Measurements from ENCODE around the gene PRKN.

Gene PRKN

GRCh38 chr6:161961796-161962195 lies 765.8 kb downstream of the PRKN start:
- H3K9ac ChIP-seq (ENCODE audit: low read depth, low read length), result no peak overlapping the region
- no peaks in the 10 kb centered on the region for H4K20me1 ChIP-seq (ENCODE audit: insufficient read depth, low read length)
- H3K27me3 ChIP-seq (ENCODE audit: insufficient read depth, low read length, poor library complexity), result no peaks in the 10 kb centered on the region
- H3K4me3 ChIP-seq (ENCODE audit: low read depth in 1 of 2, low read length in 2 of 2), result no peak overlapping the region
- no peak overlapping the region for H3K4me2 ChIP-seq (ENCODE audit: insufficient read depth, low read length)
- H3K4me1 ChIP-seq (ENCODE audit: insufficient read depth, low read length), result no peaks in the 10 kb centered on the region
- H3K79me2 ChIP-seq (ENCODE audit: insufficient read depth, low read length), result no peaks in the 10 kb centered on the region
- DNase-seq, result no peak
- ATAC-seq (ENCODE audit: insufficient read depth, low read depth), result no peak
- no peaks in the 10 kb centered on the region for H3K9me3 ChIP-seq (ENCODE audit: insufficient read depth, low read length, severe bottlenecking)
- no peak overlapping the region for H2AFZ ChIP-seq (ENCODE audit: low read depth, low read length)
- H3K27ac ChIP-seq (ENCODE audit: low read length), result no peak overlapping the region
- TF ChIP-seq EZH2 (IDR thresholded peaks at IDR 0.05; ENCODE audit: borderline replicate concordance, low read depth, low read length, severe bottlenecking) (no peak), CTCF (IDR thresholded peaks at IDR 0.05; ENCODE audit: borderline replicate concordance, extremely low read depth, low read length, poor library complexity, severe bottlenecking) (no peak)
- H3K36me3 ChIP-seq (ENCODE audit: insufficient read depth, low read length), result no peaks in the 10 kb centered on the region

- ATAC-seq (ENCODE audit: insufficient read depth, low read depth), result no peak
- no peaks in the 10 kb centered on the region for H3K79me2 ChIP-seq (ENCODE audit: insufficient read depth, low read length)
- H2AFZ ChIP-seq (ENCODE audit: low read depth, low read length), result no peak overlapping the region
- no peaks in the 10 kb centered on the region for H4K20me1 ChIP-seq (ENCODE audit: insufficient read depth, low read length)
- no peaks in the 10 kb centered on the region for H3K36me3 ChIP-seq (ENCODE audit: insufficient read depth, low read length)
- H3K9me3 ChIP-seq (ENCODE audit: insufficient read depth, low read length, severe bottlenecking), result no peaks in the 10 kb centered on the region
- H3K4me1 ChIP-seq (ENCODE audit: insufficient read depth, low read length), result no peaks in the 10 kb centered on the region
- no peak for DNase-seq
- TF ChIP-seq EZH2 (IDR thresholded peaks at IDR 0.05; ENCODE audit: borderline replicate concordance, low read depth, low read length, severe bottlenecking) (no peak), CTCF (IDR thresholded peaks at IDR 0.05; ENCODE audit: borderline replicate concordance, extremely low read depth, low read length, poor library complexity, severe bottlenecking) (no peak)
- H3K27me3 ChIP-seq (ENCODE audit: insufficient read depth, low read length, poor library complexity), result no peaks in the 10 kb centered on the region
- H3K27ac ChIP-seq (ENCODE audit: low read length), result no peak overlapping the region
- H3K9ac ChIP-seq (ENCODE audit: low read depth, low read length), result no peak overlapping the region
- H3K4me3 ChIP-seq (ENCODE audit: low read depth in 1 of 2, low read length in 2 of 2), result no peak overlapping the region
- H3K4me2 ChIP-seq (ENCODE audit: insufficient read depth, low read length), result no peak overlapping the region
These were observed 766.5 kb downstream of the PRKN start for GRCh38 chr6:161961046-161961445.

- TF ChIP-seq EZH2 (IDR thresholded peaks at IDR 0.05; ENCODE audit: borderline replicate concordance, low read depth, low read length, severe bottlenecking), result no peak
- TF ChIP-seq CTCF (IDR thresholded peaks at IDR 0.05; ENCODE audit: borderline replicate concordance, extremely low read depth, low read length, poor library complexity, severe bottlenecking), result no peak
- H3K36me3 ChIP-seq (ENCODE audit: insufficient read depth, low read length), result no peaks in the 10 kb centered on the region
- H3K79me2 ChIP-seq (ENCODE audit: insufficient read depth, low read length), result no peaks in the 10 kb centered on the region
- H3K4me2 ChIP-seq (ENCODE audit: insufficient read depth, low read length), result no peak overlapping the region
- no peaks in the 10 kb centered on the region for H4K20me1 ChIP-seq (ENCODE audit: insufficient read depth, low read length)
- ATAC-seq (ENCODE audit: insufficient read depth, low read depth) (no peak), DNase-seq (no peak)
- no peak overlapping the region for H3K9ac ChIP-seq (ENCODE audit: low read depth, low read length)
- H2AFZ ChIP-seq (ENCODE audit: low read depth, low read length), result no peak overlapping the region
- no peak overlapping the region for H3K27ac ChIP-seq (ENCODE audit: low read length)
- no peaks in the 10 kb centered on the region for H3K4me1 ChIP-seq (ENCODE audit: insufficient read depth, low read length)
- no peaks in the 10 kb centered on the region for H3K9me3 ChIP-seq (ENCODE audit: insufficient read depth, low read length, severe bottlenecking)
- H3K4me3 ChIP-seq (ENCODE audit: low read depth in 1 of 2, low read length in 2 of 2), result no peak overlapping the region
- H3K27me3 ChIP-seq (ENCODE audit: insufficient read depth, low read length, poor library complexity), result no peaks in the 10 kb centered on the region
These were observed 768.5 kb downstream of the PRKN start for GRCh38 chr6:161959072-161959471.

- no peaks in the 10 kb centered on the region for H3K27me3 ChIP-seq (ENCODE audit: insufficient read depth, low read length, poor library complexity)
- H3K4me2 ChIP-seq (ENCODE audit: insufficient read depth, low read length), result no peak overlapping the region
- no peaks in the 10 kb centered on the region for H3K4me1 ChIP-seq (ENCODE audit: insufficient read depth, low read length)
- H3K27ac ChIP-seq (ENCODE audit: low read length), result no peak overlapping the region
- TF ChIP-seq CTCF (IDR thresholded peaks at IDR 0.05; ENCODE audit: borderline replicate concordance, extremely low read depth, low read length, poor library complexity, severe bottlenecking) (no peak), EZH2 (IDR thresholded peaks at IDR 0.05; ENCODE audit: borderline replicate concordance, low read depth, low read length, severe bottlenecking) (no peak)
- ATAC-seq (ENCODE audit: insufficient read depth, low read depth) (no peak), DNase-seq (no peak)
- H2AFZ ChIP-seq (ENCODE audit: low read depth, low read length), result no peak overlapping the region
- H3K9me3 ChIP-seq (ENCODE audit: insufficient read depth, low read length, severe bottlenecking), result no peaks in the 10 kb centered on the region
- no peaks in the 10 kb centered on the region for H4K20me1 ChIP-seq (ENCODE audit: insufficient read depth, low read length)
- no peak overlapping the region for H3K9ac ChIP-seq (ENCODE audit: low read depth, low read length)
- no peaks in the 10 kb centered on the region for H3K36me3 ChIP-seq (ENCODE audit: insufficient read depth, low read length)
- H3K79me2 ChIP-seq (ENCODE audit: insufficient read depth, low read length), result no peaks in the 10 kb centered on the region
- H3K4me3 ChIP-seq (ENCODE audit: low read depth in 1 of 2, low read length in 2 of 2), result no peak overlapping the region
These were observed 771.5 kb downstream of the PRKN start for GRCh38 chr6:161956082-161956481.

All from DND-41 (cell line).